ENCODE measurements around the gene MAGEA9B.

GRCh38 chrX:149633511-149633910 lies 46.3 kb upstream of the MAGEA9B start:
- no peak for TF ChIP-seq BACH2 (CRISPR knock-in tag; IDR thresholded peaks at IDR 0.05; ENCODE audit: borderline replicate concordance)
- TF ChIP-seq ZNF70 (CRISPR knock-in tag; IDR thresholded peaks at IDR 0.05): no peak
- TF ChIP-seq TSHZ2 (CRISPR knock-in tag; IDR thresholded peaks at IDR 0.05): no peak
- TF ChIP-seq PATZ1 (CRISPR knock-in tag; IDR thresholded peaks at IDR 0.05; ENCODE audit: borderline replicate concordance): no peak
- no peak for TF ChIP-seq CSDC2 (CRISPR knock-in tag; IDR thresholded peaks at IDR 0.05)
- TF ChIP-seq ZNF8 (CRISPR knock-in tag; IDR thresholded peaks at IDR 0.05): no peak
- TF ChIP-seq ISL1 (CRISPR knock-in tag; IDR thresholded peaks at IDR 0.05): no peak
- no peak for TF ChIP-seq ZFP30 (CRISPR knock-in tag; IDR thresholded peaks at IDR 0.05)
- no peak for TF ChIP-seq ARNTL (CRISPR knock-in tag; IDR thresholded peaks at IDR 0.05; ENCODE audit: borderline replicate concordance, low read depth)
- TF ChIP-seq OSR1 (CRISPR knock-in tag; IDR thresholded peaks at IDR 0.05): no peak
- TF ChIP-seq ZC3H10 (CRISPR knock-in tag; IDR thresholded peaks at IDR 0.05): no peak
- TF ChIP-seq CSRNP3 (CRISPR knock-in tag; IDR thresholded peaks at IDR 0.05): no peak
- TF ChIP-seq SNAI2 (CRISPR knock-in tag; IDR thresholded peaks at IDR 0.05): no peak
- TF ChIP-seq ZFP3 (CRISPR knock-in tag; IDR thresholded peaks at IDR 0.05): no peak

Data from SK-N-SH treated with all-trans-retinoic acid at 6 μM for 48 hours (cell line).